Measurements from ENCODE around the gene ATF4.

Gene ATF4

GRCh38 chr22:39497429-39497828, 22.9 kb upstream of the ATF4 start:
- H3K4me1 ChIP-seq (ENCODE audit: insufficient read depth, low read length, severe bottlenecking), result peaks cover 12% of the 10 kb centered on the region
- H2AFZ ChIP-seq (ENCODE audit: low read length), result no peak overlapping the region
- no peaks in the 10 kb centered on the region for H3K79me2 ChIP-seq (ENCODE audit: insufficient read depth, low read length)
- no peak overlapping the region for H3K4me3 ChIP-seq (ENCODE audit: low read depth, low read length, poor library complexity, severe bottlenecking)
- no peak overlapping the region for H3K9ac ChIP-seq (ENCODE audit: low read length)
- peaks cover 2% of the 10 kb centered on the region; the same call in 1 of the 2 replicates for H3K36me3 ChIP-seq (ENCODE audit: insufficient read depth, low read length)
- H3K4me2 ChIP-seq (ENCODE audit: low read length), result no peak overlapping the region
- no peak for TF ChIP-seq EZH2 (IDR thresholded peaks at IDR 0.05; ENCODE audit: borderline replicate concordance, low read length)
- no peak for TF ChIP-seq CTCF (IDR thresholded peaks at IDR 0.05; ENCODE audit: low read length)
- no peaks in the 10 kb centered on the region for H4K20me1 ChIP-seq (ENCODE audit: insufficient read depth, low read length)
- no peak overlapping the region for H3K27ac ChIP-seq (ENCODE audit: low read depth, low read length, poor library complexity, severe bottlenecking)
- H3K27me3 ChIP-seq (ENCODE audit: insufficient read depth, low read length), result no peaks in the 10 kb centered on the region
- H3K9me2 ChIP-seq (ENCODE audit: low read depth, low read length), result no peaks in the 10 kb centered on the region
- no peaks in the 10 kb centered on the region for H3K9me3 ChIP-seq (ENCODE audit: low read length)
- no peaks in the 10 kb centered on the region for H3F3A ChIP-seq (ENCODE audit: insufficient read depth, low read length)

- no peaks in the 10 kb centered on the region for H3K9me3 ChIP-seq (ENCODE audit: low read length)
Measured at GRCh38 chr22:39498368-39498767, 22.0 kb upstream of the ATF4 start.

GRCh38 chr22:39498802-39499201, 21.6 kb upstream of the ATF4 start:
- Histone ChIP-seq H3K4me2 (ENCODE audit: low read length) (no peak overlapping the region), H3K9ac (ENCODE audit: low read length) (no peak overlapping the region), H3K27ac (ENCODE audit: low read depth, low read length, poor library complexity, severe bottlenecking) (no peak overlapping the region), H3K27me3 (ENCODE audit: insufficient read depth, low read length) (no peaks in the 10 kb centered on the region), H3K4me3 (ENCODE audit: low read depth, low read length, poor library complexity, severe bottlenecking) (no peak overlapping the region), H3K9me2 (ENCODE audit: low read depth, low read length) (no peaks in the 10 kb centered on the region), H3K36me3 (ENCODE audit: insufficient read depth, low read length) (peaks cover 12% of the 10 kb centered on the region; the same call in 1 of the 2 replicates), H3K4me1 (ENCODE audit: insufficient read depth, low read length, severe bottlenecking) (peaks cover 22% of the 10 kb centered on the region), H2AFZ (ENCODE audit: low read length) (no peak overlapping the region), H3F3A (ENCODE audit: insufficient read depth, low read length) (no peaks in the 10 kb centered on the region), H4K20me1 (ENCODE audit: insufficient read depth, low read length) (no peaks in the 10 kb centered on the region), H3K79me2 (ENCODE audit: insufficient read depth, low read length) (peaks cover 13% of the 10 kb centered on the region), H3K9me3 (ENCODE audit: low read length) (no peaks in the 10 kb centered on the region)
- TF ChIP-seq EZH2 (IDR thresholded peaks at IDR 0.05; ENCODE audit: borderline replicate concordance, low read length) (no peak), CTCF (IDR thresholded peaks at IDR 0.05; ENCODE audit: low read length) (no peak)

More at GRCh38 chr22:39498368-39498767, 22.0 kb upstream of the ATF4 start:
- Histone ChIP-seq H3K27me3 (ENCODE audit: insufficient read depth, low read length) (no peaks in the 10 kb centered on the region), H3K36me3 (ENCODE audit: insufficient read depth, low read length) (peaks cover 8% of the 10 kb centered on the region; the same call in 1 of the 2 replicates), H3K27ac (ENCODE audit: low read depth, low read length, poor library complexity, severe bottlenecking) (no peak overlapping the region), H3K79me2 (ENCODE audit: insufficient read depth, low read length) (peaks cover 9% of the 10 kb centered on the region), H3F3A (ENCODE audit: insufficient read depth, low read length) (no peaks in the 10 kb centered on the region), H4K20me1 (ENCODE audit: insufficient read depth, low read length) (no peaks in the 10 kb centered on the region), H3K9ac (ENCODE audit: low read length) (no peak overlapping the region), H3K4me2 (ENCODE audit: low read length) (no peak overlapping the region), H3K4me1 (ENCODE audit: insufficient read depth, low read length, severe bottlenecking) (peaks cover 18% of the 10 kb centered on the region), H2AFZ (ENCODE audit: low read length) (no peak overlapping the region), H3K4me3 (ENCODE audit: low read depth, low read length, poor library complexity, severe bottlenecking) (no peak overlapping the region), H3K9me2 (ENCODE audit: low read depth, low read length) (no peaks in the 10 kb centered on the region)
- no peak for TF ChIP-seq EZH2 (IDR thresholded peaks at IDR 0.05; ENCODE audit: borderline replicate concordance, low read length)

GRCh38 chr22:39500101-39500500, 20.3 kb upstream of the ATF4 start:
- peaks cover 21% of the 10 kb centered on the region for H3K79me2 ChIP-seq (ENCODE audit: insufficient read depth, low read length)
- H3K27ac ChIP-seq (ENCODE audit: low read depth, low read length, poor library complexity, severe bottlenecking), result no peak overlapping the region
- no peak overlapping the region for H2AFZ ChIP-seq (ENCODE audit: low read length)
- peaks cover 25% of the 10 kb centered on the region for H3K36me3 ChIP-seq (ENCODE audit: insufficient read depth, low read length)
- no peak overlapping the region for H3K4me2 ChIP-seq (ENCODE audit: low read length)
- no peaks in the 10 kb centered on the region for H3K27me3 ChIP-seq (ENCODE audit: insufficient read depth, low read length)
- TF ChIP-seq EZH2 (IDR thresholded peaks at IDR 0.05; ENCODE audit: borderline replicate concordance, low read length), result no peak
- TF ChIP-seq CTCF (IDR thresholded peaks at IDR 0.05; ENCODE audit: low read length), result no peak
- no peaks in the 10 kb centered on the region for H4K20me1 ChIP-seq (ENCODE audit: insufficient read depth, low read length)
- H3K4me1 ChIP-seq (ENCODE audit: insufficient read depth, low read length, severe bottlenecking), result peaks cover 26% of the 10 kb centered on the region
- no peaks in the 10 kb centered on the region for H3F3A ChIP-seq (ENCODE audit: insufficient read depth, low read length)
- H3K4me3 ChIP-seq (ENCODE audit: low read depth, low read length, poor library complexity, severe bottlenecking), result no peak overlapping the region
- H3K9me3 ChIP-seq (ENCODE audit: low read length), result no peaks in the 10 kb centered on the region
- no peaks in the 10 kb centered on the region for H3K9me2 ChIP-seq (ENCODE audit: low read depth, low read length)
- no peak overlapping the region for H3K9ac ChIP-seq (ENCODE audit: low read length)

Measured in OCI-LY1 (cell line).